Activated CD4-positive, alpha-beta T cell treated with anti-CD3 and anti-CD28 coated beads for 36 hours (primary cell): Measurements from ENCODE around the gene MACROD2. TPM values are rescaled to one million over a fixed set of nuclear protein-coding genes. Genes with fewer than 3 reads are reported as not detected.
"Not testable (repeated sequence)": the region's sequence is repeated elsewhere in the genome, so short reads cannot be mapped to it uniquely, and the experiment has no call there.

Experiments
- ATAC-seq: fragments of 200-7000 bp; cut with Tn5 transposase; one replicate; pipeline ENCODE4 v1.10.0; 2021; ENCODE audit warnings: mild to moderate bottlenecking, moderate library complexity
- CTCF ChIA-PET: fragments of 350-600 bp; sonication (Branson Sonifier 250); formaldehyde crosslinking; loops from one replicate; lab custom pipeline; 2021; ENCODE audit warnings: antibody characterized with exemption; lab: Charles Lee
- POLR2A ChIA-PET: fragments of 350-600 bp; sonication (Branson Sonifier 250); formaldehyde crosslinking; loops from one replicate; lab custom pipeline; 2021; ENCODE audit warnings: antibody characterized with exemption, inconsistent platforms; lab: Charles Lee
- DNase-seq: peaks from one replicate; pipeline ENCODE4 v3.0.0-alpha.2; 2020
- H3K27ac Mint-ChIP-seq: one replicate; pipeline ENCODE4 v1.8.0; 2021; ENCODE audit warnings: mixed read lengths
- H3K27me3 Mint-ChIP-seq: one replicate; pipeline ENCODE4 v1.8.0; 2021; ENCODE audit warnings: mixed read lengths
- H3K36me3 Mint-ChIP-seq: one replicate; pipeline ENCODE4 v1.8.0; 2021; ENCODE audit warnings: low read depth, mixed read lengths
- H3K4me1 Mint-ChIP-seq: one replicate; pipeline ENCODE4 v1.8.0; 2021; ENCODE audit warnings: mixed read lengths
- H3K4me3 Mint-ChIP-seq: one replicate; pipeline ENCODE4 v1.8.0; 2021; ENCODE audit warnings: mild to moderate bottlenecking, moderate library complexity, mixed read lengths
- H3K9me3 Mint-ChIP-seq: one replicate; pipeline ENCODE4 v1.8.0; 2021; ENCODE audit warnings: low read depth, mixed read lengths
- intact Hi-C, 2 experiments: fragments of 100-400 bp; cut with DNase I in 1 of 2; cut with micrococcal nuclease in 1 of 2; formaldehyde crosslinking; loops; one replicate each; pipeline versions ENCODE4 v1.14.2 to v1.15.1; 2022 to 2024; cut with DNase I, micrococcal nuclease
- total RNA-seq, 2 experiments: library from RNA; stranded (reverse); gene quantifications; one replicate each; pipeline ENCODE4 v1.2.3, GENCODE V29; 2021

The MACROD2 gene
- total RNA-seq, 2 experiments from 2014 or later, result not detected

- ChIA-PET CTCF (interaction anchor here (0.6 kb wide), 1 partner anchor 149 kb away, joined by 3 read pairs; no protein-coding TSS in a partner anchor), POLR2A (no interaction called here)
- no peak overlapping the region for H3K4me3 Mint-ChIP-seq
- H3K27me3 Mint-ChIP-seq, result no peaks in the 10 kb centered on the region
- H3K27ac Mint-ChIP-seq, result no peak overlapping the region
- intact Hi-C loops, result no loop called here
- no peaks in the 10 kb centered on the region for H3K36me3 Mint-ChIP-seq
- DNase-seq (no peak), ATAC-seq (no peak)
- no peaks in the 10 kb centered on the region for H3K4me1 Mint-ChIP-seq
- no peaks in the 10 kb centered on the region for H3K9me3 Mint-ChIP-seq
Observed at GRCh38 chr20:15364781-15365180, 1369.5 kb downstream of the MACROD2 start.

GRCh38 chr20:15370370-15370769, 1375.1 kb downstream of the MACROD2 start:
- Mint-ChIP-seq H3K9me3 (peaks cover 5% of the 10 kb centered on the region), H3K27ac (no peak overlapping the region), H3K4me3 (no peak overlapping the region), H3K36me3 (no peaks in the 10 kb centered on the region), H3K4me1 (no peaks in the 10 kb centered on the region), H3K27me3 (peaks cover 2% of the 10 kb centered on the region)
- ATAC-seq, result no peak
- ChIA-PET CTCF (interaction anchor here (0.7 kb wide), 1 partner anchor 12 kb away, joined by 3 read pairs; no protein-coding TSS in a partner anchor), POLR2A (no interaction called here)
- intact Hi-C loops, result no loop called here
- DNase-seq, result no peak

- H3K27ac Mint-ChIP-seq, result no peak overlapping the region
Observed at GRCh38 chr20:15374682-15375081, 1379.4 kb downstream of the MACROD2 start.

GRCh38 chr20:15375836-15376235, 1380.5 kb downstream of the MACROD2 start:
- ATAC-seq (no peak), DNase-seq (no peak)
- Mint-ChIP-seq H3K4me1 (no peaks in the 10 kb centered on the region), H3K4me3 (no peak overlapping the region), H3K27ac (no peak overlapping the region), H3K36me3 (no peaks in the 10 kb centered on the region), H3K9me3 (peaks cover 11% of the 10 kb centered on the region), H3K27me3 (peaks cover 2% of the 10 kb centered on the region)
- ChIA-PET POLR2A (no interaction called here), CTCF (no interaction called here)
- intact Hi-C loops, result no loop called here

More at GRCh38 chr20:15374682-15375081, 1379.4 kb downstream of the MACROD2 start:
- H3K27me3 Mint-ChIP-seq, result peaks cover 2% of the 10 kb centered on the region
- POLR2A ChIA-PET, result no interaction called here
- intact Hi-C loops, result no loop called here
- no peak overlapping the region for H3K4me3 Mint-ChIP-seq
- H3K4me1 Mint-ChIP-seq, result no peaks in the 10 kb centered on the region
- no peaks in the 10 kb centered on the region for H3K36me3 Mint-ChIP-seq
- ATAC-seq, result no peak
- peaks cover 11% of the 10 kb centered on the region for H3K9me3 Mint-ChIP-seq
- CTCF ChIA-PET, result no interaction called here
- DNase-seq, result no peak

- H3K4me1 Mint-ChIP-seq, intact Hi-C loops, POLR2A ChIA-PET, ATAC-seq, DNase-seq, H3K27me3 Mint-ChIP-seq, H3K27ac Mint-ChIP-seq, H3K4me3 Mint-ChIP-seq, H3K36me3 Mint-ChIP-seq, CTCF ChIA-PET: not testable (repeated sequence)
- peaks cover 12% of the 10 kb centered on the region for H3K9me3 Mint-ChIP-seq
Observed at GRCh38 chr20:15377603-15378002, 1382.3 kb downstream of the MACROD2 start.

GRCh38 chr20:15378151-15378550, 1382.8 kb downstream of the MACROD2 start:
- peaks cover 13% of the 10 kb centered on the region for H3K9me3 Mint-ChIP-seq
- H3K36me3 Mint-ChIP-seq, result no peaks in the 10 kb centered on the region
- no peak overlapping the region for H3K4me3 Mint-ChIP-seq
- no peaks in the 10 kb centered on the region for H3K4me1 Mint-ChIP-seq
- DNase-seq (no peak), ATAC-seq (no peak)
- intact Hi-C loops, result no loop called here
- peaks cover 2% of the 10 kb centered on the region for H3K27me3 Mint-ChIP-seq
- POLR2A ChIA-PET, result no interaction called here
- CTCF ChIA-PET, result no interaction called here
- no peak overlapping the region for H3K27ac Mint-ChIP-seq

GRCh38 chr20:15379681-15380296, 1384.5 kb downstream of the MACROD2 start:
- intact Hi-C loops, result no loop called here
- Mint-ChIP-seq H3K4me3 (no peak overlapping the region), H3K36me3 (no peaks in the 10 kb centered on the region), H3K4me1 (no peaks in the 10 kb centered on the region), H3K9me3 (peaks cover 9% of the 10 kb centered on the region), H3K27me3 (no peaks in the 10 kb centered on the region), H3K27ac (no peak overlapping the region)
- DNase-seq (no peak), ATAC-seq (no peak)
- POLR2A ChIA-PET, result no interaction called here
- CTCF ChIA-PET, result no interaction called here

GRCh38 chr20:15380770-15381169, 1385.5 kb downstream of the MACROD2 start:
- intact Hi-C loops, result no loop called here
- POLR2A ChIA-PET, result no interaction called here
- peaks cover 11% of the 10 kb centered on the region for H3K9me3 Mint-ChIP-seq
- no peaks in the 10 kb centered on the region for H3K27me3 Mint-ChIP-seq
- DNase-seq (no peak), ATAC-seq (no peak)
- no peaks in the 10 kb centered on the region for H3K4me1 Mint-ChIP-seq
- no peaks in the 10 kb centered on the region for H3K36me3 Mint-ChIP-seq
- no peak overlapping the region for H3K4me3 Mint-ChIP-seq
- H3K27ac Mint-ChIP-seq, result no peak overlapping the region
- CTCF ChIA-PET, result no interaction called here

GRCh38 chr20:15387228-15387627, 1391.9 kb downstream of the MACROD2 start:
- H3K4me3 Mint-ChIP-seq, result no peak overlapping the region
- DNase-seq (no peak), ATAC-seq (no peak)
- CTCF ChIA-PET, result no interaction called here
- no peaks in the 10 kb centered on the region for H3K36me3 Mint-ChIP-seq
- intact Hi-C loops, result no loop called here
- no peaks in the 10 kb centered on the region for H3K4me1 Mint-ChIP-seq
- H3K9me3 Mint-ChIP-seq, result peaks cover 14% of the 10 kb centered on the region
- H3K27me3 Mint-ChIP-seq, result no peaks in the 10 kb centered on the region
- no peak overlapping the region for H3K27ac Mint-ChIP-seq
- POLR2A ChIA-PET, result no interaction called here

- H3K4me1 Mint-ChIP-seq, result no peaks in the 10 kb centered on the region
- no peak overlapping the region for H3K27ac Mint-ChIP-seq
- no peak for ATAC-seq
- CTCF ChIA-PET, result no interaction called here
- no peaks in the 10 kb centered on the region for H3K27me3 Mint-ChIP-seq
- intact Hi-C loops, result no loop called here
- H3K36me3 Mint-ChIP-seq, result no peaks in the 10 kb centered on the region
- no peak for DNase-seq
- peaks cover 5% of the 10 kb centered on the region for H3K9me3 Mint-ChIP-seq
- H3K4me3 Mint-ChIP-seq, result no peak overlapping the region
- POLR2A ChIA-PET, result no interaction called here
Observed at GRCh38 chr20:15395457-15395856, 1400.1 kb downstream of the MACROD2 start.

GRCh38 chr20:15396026-15396425, 1400.7 kb downstream of the MACROD2 start:
- POLR2A ChIA-PET, result no interaction called here
- H3K36me3 Mint-ChIP-seq, result no peaks in the 10 kb centered on the region
- no peak overlapping the region for H3K4me3 Mint-ChIP-seq
- no peak overlapping the region for H3K27ac Mint-ChIP-seq
- peaks cover 5% of the 10 kb centered on the region for H3K9me3 Mint-ChIP-seq
- DNase-seq (no peak), ATAC-seq (no peak)
- no peaks in the 10 kb centered on the region for H3K27me3 Mint-ChIP-seq
- CTCF ChIA-PET, result interaction anchor here (0.8 kb wide), 1 partner anchor 10 kb away, joined by 3 read pairs; no protein-coding TSS in a partner anchor
- no peaks in the 10 kb centered on the region for H3K4me1 Mint-ChIP-seq
- intact Hi-C loops, result no loop called here

GRCh38 chr20:15396900-15397299, 1401.6 kb downstream of the MACROD2 start:
- ATAC-seq, result no peak
- CTCF ChIA-PET, result no interaction called here

More at GRCh38 chr20:15396900-15397299, 1401.6 kb downstream of the MACROD2 start:
- Mint-ChIP-seq H3K9me3 (peaks cover 5% of the 10 kb centered on the region), H3K36me3 (no peaks in the 10 kb centered on the region), H3K4me1 (no peaks in the 10 kb centered on the region), H3K4me3 (no peak overlapping the region), H3K27ac (no peak overlapping the region), H3K27me3 (no peaks in the 10 kb centered on the region)
- intact Hi-C loops, result no loop called here
- no peak for DNase-seq
- POLR2A ChIA-PET, result no interaction called here
